Frontal cortex (tissue), 4 donors: ENCODE data around the gene GFRA4. TPM values are rescaled to one million over a fixed set of nuclear protein-coding genes. Genes with fewer than 3 reads are reported as not detected.
"Not testable (repeated sequence)": the region's sequence is repeated elsewhere in the genome, so short reads cannot be mapped to it uniquely, and the experiment has no call there.

Experiments used
- DNase-seq, 2 donors: peaks; one replicate each; pipeline ENCODE4 v3.0.0; 2012; ENCODE audit warnings: low spot score in 2 of 2
- FAIRE-seq: peaks from 2 replicates; lab custom pipeline; 2012; peaks lifted over from hg19 to GRCh38; lab: Jason Lieb, UNC
- total RNA-seq: library from RNA; depleted of rRNA; stranded (reverse); fragments of >200 nt; gene quantifications from one replicate; pipeline ENCODE4 v1.2.3, GENCODE V29; 2014
- donor health status: control.
- donor health status: control.
- donor health status: control.

Gene GFRA4
- total RNA-seq, 1 donor from 2014 or later, result not detected

DNA sequence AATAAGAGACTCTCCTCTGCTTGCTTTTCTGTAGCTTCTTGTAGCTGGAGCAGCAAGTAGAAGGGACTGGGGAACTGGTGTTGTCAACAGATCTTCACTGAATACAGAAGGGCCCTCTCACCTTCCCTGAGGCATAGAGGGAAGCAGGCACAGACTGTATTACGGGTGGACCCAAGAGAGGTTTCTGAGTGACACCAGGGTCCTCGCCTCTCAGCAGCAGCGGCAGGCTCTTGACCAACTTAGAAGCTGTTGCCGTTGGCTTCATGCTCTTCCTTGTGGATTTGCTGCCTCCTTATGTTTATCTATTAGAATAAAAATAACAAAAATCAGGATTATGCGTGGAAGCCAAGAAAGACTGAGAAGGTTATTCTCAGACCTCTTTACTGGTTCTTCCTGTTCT lies 31.7 kb downstream of the GFRA4 start:
- no peak for DNase-seq
- FAIRE-seq, result no peak

DNA sequence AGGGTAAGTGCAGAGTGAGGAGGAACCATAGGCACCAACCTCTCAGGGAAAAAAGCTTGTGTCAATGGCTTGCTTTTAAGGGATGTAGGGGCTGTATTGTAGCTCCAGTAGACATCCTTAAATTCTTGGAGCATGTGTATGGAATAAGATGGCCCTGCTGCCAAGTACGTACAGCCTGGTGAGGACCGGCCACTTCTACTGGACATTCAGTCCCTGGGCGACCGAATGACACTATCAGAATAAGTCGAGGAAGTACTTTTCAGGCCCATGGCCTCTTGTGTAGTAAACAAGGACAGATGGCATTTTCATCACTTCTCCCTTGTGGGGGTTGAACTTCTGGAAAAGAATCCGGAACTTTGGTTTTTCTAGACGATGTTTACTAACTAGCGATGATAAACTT lies 32.8 kb downstream of the GFRA4 start:
- FAIRE-seq, result no peak
- DNase-seq, result no peak

DNA sequence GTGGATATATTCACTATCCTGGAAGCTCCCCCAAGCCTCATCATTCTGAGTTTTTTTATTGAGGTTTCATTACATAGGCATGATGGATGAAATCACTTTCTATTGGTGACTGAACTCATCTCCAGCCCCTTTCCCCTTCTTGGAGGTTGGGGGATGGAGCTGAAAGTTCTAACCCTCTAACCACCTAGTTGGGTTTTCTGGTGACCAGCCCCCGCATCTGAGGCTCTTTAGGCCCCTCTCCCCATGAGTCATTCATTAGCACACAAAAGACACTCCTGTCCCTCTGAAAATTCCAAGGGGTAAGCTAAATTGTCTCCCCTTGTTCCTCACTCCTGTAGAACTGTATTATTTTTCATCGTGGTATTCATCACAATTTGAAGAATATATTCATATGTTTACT lies 33.3 kb downstream of the GFRA4 start:
- FAIRE-seq, result no peak

DNA sequence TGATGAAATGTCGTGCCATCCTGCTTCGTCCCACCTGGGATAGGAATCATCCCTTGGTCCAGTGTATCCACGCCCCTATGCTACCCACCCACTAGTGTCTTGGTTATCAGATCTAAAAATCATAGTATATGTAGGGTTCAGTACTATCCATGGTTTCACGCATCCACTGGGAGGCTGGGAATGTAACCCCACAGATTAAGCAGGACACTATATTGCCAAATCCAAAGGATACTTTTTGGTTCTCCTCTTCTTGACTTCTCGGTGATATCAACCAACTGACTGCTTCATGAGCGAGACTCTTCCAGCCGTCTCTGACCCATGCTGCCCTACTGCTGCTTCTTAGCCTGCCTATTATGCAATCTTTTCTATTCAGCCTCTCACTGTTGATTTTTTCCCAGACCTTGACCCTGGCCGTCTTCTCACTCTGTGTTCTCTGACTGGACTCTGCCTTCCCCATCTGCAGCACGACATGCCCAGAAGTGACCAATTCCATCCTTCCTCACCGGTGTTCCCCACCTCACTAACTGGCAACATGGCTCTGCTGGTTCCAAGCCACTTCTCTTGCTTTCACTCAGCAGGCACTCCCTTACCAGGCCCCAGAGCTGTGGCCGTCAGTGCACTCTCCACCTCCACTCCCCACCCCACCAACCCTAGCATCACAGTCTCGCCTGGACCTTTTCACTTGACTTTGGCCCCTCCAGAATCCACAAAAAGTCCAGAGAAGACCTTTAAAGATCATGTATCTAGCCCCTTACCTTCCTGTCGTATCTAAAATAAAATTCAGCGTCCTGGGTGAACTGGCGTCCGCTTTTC lies 34.5 kb downstream of the GFRA4 start:
- FAIRE-seq (no peak), DNase-seq (no peak)

More for the DNA sequence above, 33.3 kb downstream of the GFRA4 start:
- no peak for DNase-seq

DNA sequence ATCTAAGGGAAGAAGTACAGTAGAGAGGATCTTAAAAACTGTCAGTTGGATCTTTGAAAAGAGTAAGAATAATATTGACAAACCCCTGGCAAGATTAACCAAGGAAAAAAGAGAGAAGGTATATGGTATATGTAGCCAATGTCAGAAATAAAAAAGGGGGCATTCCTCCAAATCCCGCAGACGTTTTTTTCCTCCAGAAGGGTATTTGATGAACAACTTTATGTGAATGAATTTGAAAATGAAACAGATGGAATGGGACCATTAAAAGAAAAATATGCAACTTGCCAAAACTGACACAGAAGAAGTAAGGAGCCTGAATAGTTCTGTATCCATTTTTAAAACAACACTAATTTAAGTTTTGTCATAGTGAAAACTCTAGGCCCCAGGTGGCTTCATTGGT lies 35.7 kb downstream of the GFRA4 start:
- FAIRE-seq (no peak), DNase-seq (no peak)

DNA sequence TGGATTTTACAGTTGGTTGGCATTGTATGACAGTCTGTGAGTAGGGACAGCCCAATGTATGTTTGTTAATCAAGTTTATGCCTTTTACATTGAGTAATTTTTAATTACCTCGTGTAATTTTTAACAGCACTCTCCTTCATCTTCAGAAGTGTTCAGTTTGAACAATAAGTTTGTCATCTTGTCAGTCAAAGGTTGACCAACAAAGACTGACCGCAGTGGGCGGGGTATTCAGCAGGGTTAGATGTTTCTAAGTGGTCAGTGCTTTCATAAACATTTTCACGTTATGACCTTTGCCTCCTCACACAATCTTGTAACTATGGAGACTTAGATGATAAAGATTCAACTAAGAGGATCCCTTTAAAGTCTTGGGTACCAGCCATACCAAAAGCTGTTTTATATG lies 40.8 kb downstream of the GFRA4 start:
- DNase-seq, result no peak
- no peak for FAIRE-seq

DNA sequence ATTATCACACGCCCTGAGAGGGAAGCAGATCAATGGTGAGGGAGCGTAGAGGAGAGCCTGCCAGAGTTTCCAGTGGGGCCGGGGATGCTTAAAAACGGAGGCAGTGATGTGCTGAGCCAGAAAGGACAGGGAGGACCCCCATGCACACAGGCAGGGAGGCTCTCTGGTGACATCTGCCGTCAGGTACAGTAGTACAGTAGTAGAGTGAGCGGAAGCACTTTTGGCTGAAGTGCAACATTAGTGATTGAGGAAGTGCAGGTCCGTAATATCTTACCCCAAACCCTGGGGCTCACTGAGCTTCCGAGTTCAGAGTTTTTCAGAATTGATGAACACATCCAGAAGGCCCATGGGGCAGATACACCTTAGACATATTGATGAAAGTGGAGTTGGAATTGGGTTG lies 42.1 kb downstream of the GFRA4 start:
- FAIRE-seq, result no peak
- DNase-seq, result no peak

DNA sequence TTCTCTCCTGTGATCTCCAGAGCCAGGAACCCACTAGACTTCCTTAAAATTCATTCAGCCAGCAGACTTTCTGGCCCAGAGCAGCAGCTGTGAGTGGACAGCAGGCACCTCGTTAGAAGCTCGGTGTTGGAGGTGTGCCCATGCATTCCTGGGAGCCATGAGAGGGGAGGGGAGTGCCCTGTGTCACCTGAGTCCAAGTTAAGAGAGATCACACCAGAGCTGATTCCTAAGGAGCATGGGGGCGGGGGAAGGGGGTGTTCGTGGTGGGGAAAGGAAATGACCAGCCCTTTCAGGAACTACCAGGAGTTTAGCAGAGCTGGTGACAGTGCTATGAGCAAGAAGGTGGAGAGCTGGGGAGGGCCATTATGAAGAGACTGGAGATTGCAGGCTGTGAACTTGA lies 46.9 kb downstream of the GFRA4 start:
- no peak for FAIRE-seq
- no peak for DNase-seq

DNA sequence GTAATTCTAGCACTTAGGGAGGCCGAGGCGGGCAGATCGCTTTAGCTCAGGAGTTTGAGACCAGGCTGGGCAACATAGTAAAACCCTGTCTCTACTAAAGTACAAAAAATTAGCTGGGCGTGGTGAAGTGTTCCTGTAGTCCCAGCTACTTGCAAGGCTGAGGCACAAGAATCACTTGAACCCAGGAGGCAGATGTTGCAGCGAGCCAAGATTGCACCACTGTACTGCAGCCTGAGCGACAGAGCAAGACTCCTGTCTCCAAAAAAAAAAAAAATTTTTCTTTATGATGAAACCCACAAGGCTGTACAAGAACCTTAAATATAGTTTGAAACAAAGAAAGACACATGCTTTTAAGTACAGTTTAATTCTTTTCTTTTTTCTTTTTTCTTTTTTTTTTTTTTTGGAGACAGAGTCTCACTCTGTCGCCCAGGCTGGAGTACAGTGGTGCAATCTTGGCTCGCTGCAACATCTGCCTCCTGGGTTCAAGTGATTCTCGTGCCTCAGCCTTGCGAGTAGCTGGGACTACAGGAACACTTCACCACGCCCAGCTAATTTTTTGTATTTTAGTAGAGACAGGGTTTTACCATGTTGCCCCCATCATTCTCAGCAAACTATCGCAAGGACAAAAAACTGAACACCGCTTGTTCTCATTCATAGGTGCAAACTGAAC lies 47.9 kb downstream of the GFRA4 start:
- not testable (repeated sequence) for FAIRE-seq, DNase-seq

DNA sequence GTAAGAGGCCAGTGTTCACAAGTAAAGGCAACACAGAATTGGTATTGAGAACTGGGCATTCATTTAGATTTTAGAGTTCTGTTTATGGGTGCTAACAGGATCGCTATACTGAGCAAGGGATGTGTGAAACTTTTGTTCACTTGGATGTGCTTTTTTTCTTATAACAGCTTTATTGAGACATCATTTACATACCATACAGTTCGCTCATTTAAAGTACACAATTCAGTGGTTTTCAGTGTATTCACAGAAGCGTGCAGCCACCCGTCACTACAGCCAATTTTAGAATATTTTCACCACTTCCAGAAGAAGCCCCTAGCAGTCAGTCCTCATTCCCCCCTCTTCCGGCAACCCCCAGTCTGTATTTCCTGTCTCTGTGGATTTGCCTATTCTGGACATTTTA lies 48.7 kb downstream of the GFRA4 start:
- DNase-seq (no peak), FAIRE-seq (no peak)

DNA sequence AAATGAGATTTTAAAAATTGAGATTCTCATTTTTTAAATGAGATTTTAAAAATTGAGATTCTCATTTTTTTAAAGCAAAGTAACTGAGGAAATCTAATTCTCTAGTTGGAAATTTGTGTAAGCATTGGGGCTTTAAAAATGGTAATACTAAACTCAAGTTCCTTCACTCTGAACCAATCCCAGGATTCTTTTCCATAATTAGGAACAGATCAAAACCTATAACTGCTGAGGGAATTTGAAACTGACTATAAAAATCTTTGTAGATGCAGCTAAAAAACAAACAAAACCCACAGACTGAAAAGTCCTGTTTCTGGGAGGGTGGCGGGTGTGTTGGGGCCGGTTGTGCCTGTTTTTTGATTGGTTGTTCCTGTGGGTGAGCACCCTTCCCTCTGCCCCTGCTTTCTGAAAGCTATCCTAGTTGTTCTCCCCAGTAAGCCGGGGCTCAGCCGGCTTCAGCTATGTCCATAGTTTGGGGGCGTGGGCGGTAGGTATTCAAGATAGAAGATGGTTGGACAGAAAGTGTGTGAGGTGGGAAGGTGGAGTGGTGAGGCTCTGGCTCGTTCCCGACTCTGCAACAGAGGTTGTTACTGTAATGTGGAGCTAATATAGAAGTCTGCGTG lies 49.3 kb downstream of the GFRA4 start:
- DNase-seq, result peak in 1 of 2 donors; percentile 16

DNA sequence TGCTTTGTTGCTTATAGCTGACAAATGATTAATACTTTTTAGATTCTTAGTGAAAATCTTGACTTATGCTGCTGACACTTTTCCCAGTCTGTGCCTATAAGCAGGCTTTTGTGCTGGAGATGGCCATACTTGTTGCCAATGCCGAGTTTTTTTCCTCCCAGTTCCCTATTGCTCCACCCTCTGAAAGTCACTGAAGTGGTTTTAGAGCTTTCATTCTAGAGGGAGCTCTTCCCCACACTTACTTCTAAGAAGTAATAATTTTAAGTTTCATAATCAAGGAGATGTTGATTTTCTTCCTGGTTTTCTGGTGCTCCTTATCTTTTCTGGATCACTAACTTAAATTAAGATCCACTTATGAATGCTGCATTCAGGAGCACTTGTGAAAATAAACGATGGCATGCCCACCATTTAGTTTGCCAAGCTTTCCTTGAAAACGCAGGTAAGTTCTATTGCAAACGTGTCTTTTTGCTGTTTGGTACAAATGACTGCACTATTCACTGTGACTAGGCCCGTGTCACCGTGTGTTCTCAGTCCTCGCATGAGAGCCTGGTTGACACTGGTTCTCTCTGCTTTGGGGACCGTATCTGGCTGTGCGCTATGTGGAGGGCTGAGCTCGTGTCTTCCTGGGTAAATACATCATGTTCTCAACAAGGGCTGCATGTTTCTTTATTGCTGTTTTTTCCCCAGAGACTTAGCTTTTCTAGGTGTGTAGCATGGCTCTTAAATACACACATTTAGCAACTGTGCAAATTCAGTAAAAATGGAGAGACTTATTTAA lies 50.2 kb downstream of the GFRA4 start:
- FAIRE-seq, result no peak

More for the DNA sequence above, 49.3 kb downstream of the GFRA4 start:
- peak; percentile 99 for FAIRE-seq

DNA sequence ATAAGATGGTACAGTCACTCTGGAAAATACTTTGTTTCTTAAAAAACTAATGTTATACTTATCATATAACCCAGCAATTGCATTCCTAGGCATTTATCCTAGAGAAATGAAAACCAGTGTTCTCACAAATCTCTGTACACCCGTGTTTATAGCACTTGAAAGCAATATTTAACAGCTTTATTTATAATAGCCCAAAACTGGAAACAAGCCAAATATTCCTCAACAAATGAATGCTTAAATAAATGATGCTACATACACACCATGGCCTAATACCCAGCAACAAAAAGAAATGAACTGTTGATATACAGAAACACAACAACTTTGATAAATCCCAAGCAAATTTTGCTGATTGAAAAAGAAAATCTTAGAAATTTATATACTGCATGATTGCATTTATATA lies 51.3 kb downstream of the GFRA4 start:
- DNase-seq (no peak), FAIRE-seq (no peak)

More for the DNA sequence above, 50.2 kb downstream of the GFRA4 start:
- DNase-seq, result no peak

Other genes with a start within 250 kb of the GFRA4 start
- 51.0 TPM for gene ATRN, start 192.4 kb downstream of the GFRA4 start, total RNA-seq
- 2.4 TPM for gene ADAM33, start 18.6 kb upstream of the GFRA4 start, total RNA-seq
- gene SIGLEC1, start 49.2 kb upstream of the GFRA4 start, total RNA-seq, result under 0.01 TPM
- gene HSPA12B, start 69.3 kb upstream of the GFRA4 start, total RNA-seq, result 2.4 TPM
- gene ADISSP, start 104.4 kb upstream of the GFRA4 start, total RNA-seq, result 17.5 TPM
- 0.41 TPM for gene SPEF1, start 118.0 kb upstream of the GFRA4 start, total RNA-seq
- gene CENPB, start 123.3 kb upstream of the GFRA4 start, total RNA-seq, result 58.3 TPM
- gene CDC25B, start 132.9 kb upstream of the GFRA4 start, total RNA-seq, result 6.1 TPM
- gene AP5S1, start 157.1 kb upstream of the GFRA4 start, total RNA-seq, result 4.1 TPM
- 6.9 TPM for gene MAVS, start 183.4 kb upstream of the GFRA4 start, total RNA-seq
- gene PANK2, start 226.0 kb upstream of the GFRA4 start, total RNA-seq, result 62.0 TPM